ENCODE data around the gene SLC25A44.

DNA sequence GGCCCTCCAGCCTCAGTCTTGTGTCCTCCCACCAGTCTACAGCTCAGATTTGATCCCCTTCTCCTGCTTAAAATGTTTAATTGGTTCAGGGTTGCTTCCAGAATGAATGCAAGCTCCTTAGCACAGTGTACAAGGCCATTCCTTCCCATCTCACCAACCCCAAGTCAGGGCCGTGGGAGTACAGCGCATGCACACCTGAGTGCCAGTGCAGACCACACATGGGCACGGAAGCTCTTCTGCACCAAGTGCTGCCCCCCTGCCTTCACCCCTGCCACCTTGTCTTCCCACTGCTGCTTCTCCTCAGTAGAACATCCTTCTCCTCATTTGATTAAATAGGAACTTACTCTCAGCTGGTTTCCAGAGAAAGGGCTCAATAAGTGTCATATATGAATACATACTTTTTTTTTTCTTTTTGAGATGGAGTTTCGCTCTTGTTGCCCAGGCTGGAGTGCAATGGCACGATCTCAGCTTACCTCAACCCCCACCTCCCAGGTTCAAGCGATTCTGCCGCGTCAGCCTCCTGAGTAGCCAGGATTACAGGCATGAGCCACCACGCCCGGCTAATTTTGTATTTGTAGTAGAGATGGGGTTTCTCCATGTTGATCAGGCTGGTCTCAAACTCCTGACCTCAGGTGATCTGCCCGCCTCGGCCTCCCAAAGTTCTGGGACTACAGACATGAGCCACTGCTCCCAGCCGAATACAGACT lies 28.2 kb downstream of the SLC25A44 start:
- TF ChIP-seq CTCF (IDR thresholded peaks at IDR 0.05; ENCODE audit: poor library complexity, severe bottlenecking) (no peak), EZH2 (IDR thresholded peaks at IDR 0.05; ENCODE audit: borderline replicate concordance, insufficient read depth, low read length, poor library complexity, severe bottlenecking) (no peak), TAF1 (IDR thresholded peaks at IDR 0.05; ENCODE audit: low read depth) (no peak), REST (IDR thresholded peaks at IDR 0.05; ENCODE audit: borderline replicate concordance) (no peak), POLR2AphosphoS5 (IDR thresholded peaks at IDR 0.05) (no peak), EP300 (conservative IDR thresholded peaks at IDR 0.05; ENCODE audit: poor library complexity, severe bottlenecking) (no peak), RAD21 (conservative IDR thresholded peaks at IDR 0.05) (no peak), MXI1 (conservative IDR thresholded peaks at IDR 0.05; ENCODE audit: poor library complexity, severe bottlenecking) (no peak), SMC3 (conservative IDR thresholded peaks at IDR 0.05; ENCODE audit: poor library complexity) (no peak)
